ENCODE results near the gene TMEM121B. TPM values are rescaled to one million over a fixed set of nuclear protein-coding genes. Genes with fewer than 3 reads are reported as not detected.

TMEM121B gene
- total RNA-seq, 4 donors from 2014 or later = under 0.01 to 0.20 (median 0.16) TPM; not detected in 1

DNA sequence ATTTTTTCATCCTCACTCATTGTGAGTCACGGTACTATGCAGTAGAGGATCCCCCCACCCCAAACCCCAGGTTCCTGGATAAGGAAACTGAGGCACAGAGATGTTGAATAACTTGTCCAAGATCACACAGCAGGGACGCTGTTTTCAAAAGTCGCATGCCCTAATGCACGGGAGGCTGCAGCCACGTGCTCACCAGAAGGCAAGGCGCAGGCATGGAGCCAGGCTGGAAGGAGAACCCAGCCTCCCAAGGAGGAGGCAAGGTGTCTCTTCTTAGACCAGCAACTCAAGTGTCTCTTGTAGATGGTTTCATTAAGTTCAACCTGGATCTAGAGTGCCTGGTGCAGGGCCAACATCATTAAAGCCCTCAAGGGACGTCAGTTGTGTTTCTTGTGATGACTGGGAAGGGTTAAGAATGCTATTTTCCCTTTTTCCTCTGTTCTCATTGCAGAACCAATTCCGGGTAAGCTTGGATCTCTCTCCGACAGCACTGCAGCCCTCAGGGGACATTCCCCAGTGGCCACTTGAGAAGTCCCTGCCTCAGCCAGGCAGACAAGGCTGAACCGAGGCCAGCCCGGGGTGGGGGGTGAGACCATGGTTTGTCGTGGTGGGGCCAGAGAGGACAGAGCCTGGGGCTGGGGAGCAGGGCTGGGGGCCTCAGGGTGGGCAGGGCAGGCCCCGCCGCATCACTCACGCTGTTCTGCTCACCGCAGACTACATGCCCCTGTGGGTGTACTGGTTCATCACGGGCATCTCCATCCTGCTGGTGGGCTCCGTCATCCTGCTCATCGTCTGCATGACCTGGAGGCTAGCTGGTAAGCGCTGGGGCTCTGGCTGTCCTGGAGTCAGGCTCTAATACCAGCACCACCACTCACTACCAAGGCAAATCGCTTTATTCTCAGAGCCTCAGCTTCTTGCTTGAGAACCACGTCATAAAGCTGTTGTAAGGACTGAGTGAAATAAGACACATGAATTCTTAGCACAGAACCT, 15.7 kb downstream of the TMEM121B start:
- H3K27me3 ChIP-seq = no peaks in the 10 kb centered on the region

DNA sequence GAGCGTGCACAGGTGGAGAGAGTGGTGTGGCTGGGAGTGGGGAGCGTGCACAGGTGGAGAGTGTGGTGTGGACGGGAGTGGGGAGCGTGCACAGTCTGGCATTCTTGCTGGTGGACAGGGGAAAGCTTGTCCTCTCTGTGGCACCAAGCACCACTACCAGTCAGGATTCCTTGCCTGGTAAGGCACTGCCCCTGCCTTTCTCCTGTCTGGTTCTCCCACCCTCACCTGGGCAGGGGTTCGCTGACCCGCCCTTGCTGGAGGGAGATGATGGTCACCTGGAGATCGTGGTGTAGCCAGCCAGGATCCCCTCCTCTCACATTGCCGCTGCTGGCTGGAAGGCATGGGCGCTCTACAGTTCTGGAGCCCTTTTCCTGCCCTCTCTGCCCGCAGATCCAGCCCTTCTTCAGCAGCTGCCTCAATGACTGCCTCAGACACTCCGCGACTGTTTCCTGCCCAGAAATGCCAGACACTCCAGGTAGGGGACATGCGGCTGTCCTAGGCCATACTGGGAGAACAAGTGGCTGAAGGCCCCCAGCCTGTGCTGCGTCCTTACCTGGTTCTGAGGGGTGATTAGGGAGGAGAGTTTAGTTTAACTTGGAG, 16.7 kb downstream of the TMEM121B start:
- no peak overlapping the region for H3K27ac ChIP-seq
- H3K4me1 ChIP-seq = no peaks in the 10 kb centered on the region
- in situ Hi-C loops (cut with MboI; ENCODE audit: low pct_ligation_motif_present in 1 of 4, low pct_unique_long_range_greater_than_20kb in 1 of 4, low sequenced_read_pairs in 3 of 4) = no loop called here
- no peaks in the 10 kb centered on the region for H3K27me3 ChIP-seq
- H3K4me3 ChIP-seq = no peak overlapping the region
- peaks cover 0 to 48% (median 20%) of the 10 kb centered on the region in 4 donors for H3K36me3 ChIP-seq
- H3K9me3 ChIP-seq = no peaks in the 10 kb centered on the region
- intact Hi-C loops (cut with DNase I; ENCODE audit: low total_unique reads) = no loop called here
- DNase-seq = no peak
- 86 to 93% methylated on average over 5 to 14 of the region's 14 CpGs for WGBS, 2 donors (ENCODE audit: low coverage in 1 of 2)
- TF ChIP-seq, protein P1, sequence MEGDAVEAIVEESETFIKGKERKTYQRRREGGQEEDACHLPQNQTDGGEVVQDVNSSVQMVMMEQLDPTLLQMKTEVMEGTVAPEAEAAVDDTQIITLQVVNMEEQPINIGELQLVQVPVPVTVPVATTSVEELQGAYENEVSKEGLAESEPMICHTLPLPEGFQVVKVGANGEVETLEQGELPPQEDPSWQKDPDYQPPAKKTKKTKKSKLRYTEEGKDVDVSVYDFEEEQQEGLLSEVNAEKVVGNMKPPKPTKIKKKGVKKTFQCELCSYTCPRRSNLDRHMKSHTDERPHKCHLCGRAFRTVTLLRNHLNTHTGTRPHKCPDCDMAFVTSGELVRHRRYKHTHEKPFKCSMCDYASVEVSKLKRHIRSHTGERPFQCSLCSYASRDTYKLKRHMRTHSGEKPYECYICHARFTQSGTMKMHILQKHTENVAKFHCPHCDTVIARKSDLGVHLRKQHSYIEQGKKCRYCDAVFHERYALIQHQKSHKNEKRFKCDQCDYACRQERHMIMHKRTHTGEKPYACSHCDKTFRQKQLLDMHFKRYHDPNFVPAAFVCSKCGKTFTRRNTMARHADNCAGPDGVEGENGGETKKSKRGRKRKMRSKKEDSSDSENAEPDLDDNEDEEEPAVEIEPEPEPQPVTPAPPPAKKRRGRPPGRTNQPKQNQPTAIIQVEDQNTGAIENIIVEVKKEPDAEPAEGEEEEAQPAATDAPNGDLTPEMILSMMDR (IDR thresholded peaks at IDR 0.05) = no peak
- TF ChIP-seq POLR2AphosphoS5 (IDR thresholded peaks at IDR 0.05) (no peak), POLR2A (IDR thresholded peaks at IDR 0.05) (no peak), EP300 (IDR thresholded peaks at IDR 0.05; ENCODE audit: low read depth) (no peak)

More for the DNA sequence above, 15.7 kb downstream of the TMEM121B start:
- TF ChIP-seq, protein P1 (IDR thresholded peaks at IDR 0.05) = no peak
- TF ChIP-seq POLR2A (IDR thresholded peaks at IDR 0.05) = no peak
- TF ChIP-seq POLR2AphosphoS5 (IDR thresholded peaks at IDR 0.05) = no peak
- no peak for TF ChIP-seq EP300 (IDR thresholded peaks at IDR 0.05; ENCODE audit: low read depth)
- DNase-seq = no peak
- Histone ChIP-seq H3K9me3 (no peaks in the 10 kb centered on the region), H3K27ac (no peak overlapping the region), H3K4me3 (no peak overlapping the region), H3K36me3 (peaks cover 0 to 49% (median 19%) of the 10 kb centered on the region in 4 donors), H3K4me1 (no peaks in the 10 kb centered on the region)
- intact Hi-C loops (cut with DNase I; ENCODE audit: low total_unique reads) = no loop called here
- in situ Hi-C loops (cut with MboI; ENCODE audit: low pct_ligation_motif_present in 1 of 4, low pct_unique_long_range_greater_than_20kb in 1 of 4, low sequenced_read_pairs in 3 of 4) = no loop called here
- 69 to 86% methylated on average over 4 to 22 of the region's 22 CpGs for WGBS, 2 donors (ENCODE audit: low coverage in 1 of 2)

DNA sequence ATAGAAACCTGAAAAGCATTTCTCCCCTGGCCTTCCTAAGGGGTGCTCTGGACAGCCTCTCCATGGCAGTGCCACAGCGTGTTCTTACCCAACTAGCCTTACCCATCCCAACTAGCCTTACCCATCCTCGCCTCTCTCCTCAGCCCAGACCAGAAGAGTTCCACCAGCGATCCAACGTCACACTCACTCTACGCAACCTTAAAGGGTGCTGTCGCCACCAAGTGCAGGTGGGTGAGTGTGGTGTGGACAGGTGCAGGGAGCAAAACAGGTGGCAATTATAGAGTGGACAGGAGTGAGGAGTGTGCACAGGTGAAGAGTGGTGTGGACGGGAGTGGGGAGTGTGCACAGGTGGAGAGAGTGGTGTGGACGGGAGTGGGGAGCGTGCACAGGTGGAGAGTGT, 17.8 kb downstream of the TMEM121B start:
- intact Hi-C loops (cut with DNase I; ENCODE audit: low total_unique reads) (no loop called here), in situ Hi-C loops (cut with MboI; ENCODE audit: low pct_ligation_motif_present in 1 of 4, low pct_unique_long_range_greater_than_20kb in 1 of 4, low sequenced_read_pairs in 3 of 4) (no loop called here)
- no peak for DNase-seq
- no peak overlapping the region for H3K4me3 ChIP-seq
- H3K27ac ChIP-seq = no peak overlapping the region
- H3K36me3 ChIP-seq = peaks cover 0 to 39% (median 15%) of the 10 kb centered on the region in 4 donors
- H3K27me3 ChIP-seq = no peaks in the 10 kb centered on the region
- WGBS, 2 donors (ENCODE audit: low coverage in 1 of 2) = 92 to 95% methylated on average over 7 to 9 of the region's 9 CpGs
- no peaks in the 10 kb centered on the region for H3K9me3 ChIP-seq
- TF ChIP-seq POLR2A (IDR thresholded peaks at IDR 0.05) (no peak), POLR2AphosphoS5 (IDR thresholded peaks at IDR 0.05) (no peak), EP300 (IDR thresholded peaks at IDR 0.05; ENCODE audit: low read depth) (no peak)
- TF ChIP-seq, protein P1 (IDR thresholded peaks at IDR 0.05) = no peak
- no peaks in the 10 kb centered on the region for H3K4me1 ChIP-seq

DNA sequence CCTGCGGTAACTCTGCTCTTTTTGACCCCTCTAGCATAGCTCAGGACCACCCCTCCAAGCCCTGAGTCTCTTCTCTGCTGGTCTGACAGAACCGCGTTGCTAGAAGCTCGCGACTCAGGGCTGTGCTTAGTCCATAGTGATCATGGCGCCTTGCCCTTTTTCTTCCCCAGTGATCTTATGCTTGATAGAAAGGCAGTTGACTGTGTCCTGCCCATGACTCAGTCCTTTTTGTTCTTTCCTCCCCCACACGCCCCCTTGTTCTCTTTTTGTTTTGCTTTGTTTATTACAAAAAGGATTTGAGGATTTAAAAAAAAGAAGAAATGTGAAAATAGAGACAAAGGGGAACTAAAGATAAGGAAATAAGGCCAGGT, 18.9 kb downstream of the TMEM121B start:
- no peak for DNase-seq
- WGBS, 2 donors (ENCODE audit: low coverage in 1 of 2) = 71 to 90% methylated on average over 1 to 7 of the region's 7 CpGs
- no peaks in the 10 kb centered on the region for H3K4me1 ChIP-seq
- intact Hi-C loops (cut with DNase I; ENCODE audit: low total_unique reads) = no loop called here
- in situ Hi-C loops (cut with MboI; ENCODE audit: low pct_ligation_motif_present in 1 of 4, low pct_unique_long_range_greater_than_20kb in 1 of 4, low sequenced_read_pairs in 3 of 4) = no loop called here
- no peak overlapping the region for H3K27ac ChIP-seq
- no peak for TF ChIP-seq EP300 (IDR thresholded peaks at IDR 0.05; ENCODE audit: low read depth)
- TF ChIP-seq POLR2A (IDR thresholded peaks at IDR 0.05) = no peak
- TF ChIP-seq POLR2AphosphoS5 (IDR thresholded peaks at IDR 0.05) = no peak
- TF ChIP-seq, protein P1 (IDR thresholded peaks at IDR 0.05) = no peak
- H3K4me3 ChIP-seq = no peak overlapping the region
- peaks cover 0 to 36% (median 13%) of the 10 kb centered on the region in 4 donors for H3K36me3 ChIP-seq
- H3K9me3 ChIP-seq = no peaks in the 10 kb centered on the region
- H3K27me3 ChIP-seq = no peaks in the 10 kb centered on the region
